ENCODE data around the gene CLPTM1L. TPM values are rescaled to one million over a fixed set of nuclear protein-coding genes. Genes with fewer than 3 reads are reported as not detected.

CLPTM1L gene
- total RNA-seq, 3 donors from 2014 or later: 86.6 to 101 (median 97.6) TPM

DNA sequence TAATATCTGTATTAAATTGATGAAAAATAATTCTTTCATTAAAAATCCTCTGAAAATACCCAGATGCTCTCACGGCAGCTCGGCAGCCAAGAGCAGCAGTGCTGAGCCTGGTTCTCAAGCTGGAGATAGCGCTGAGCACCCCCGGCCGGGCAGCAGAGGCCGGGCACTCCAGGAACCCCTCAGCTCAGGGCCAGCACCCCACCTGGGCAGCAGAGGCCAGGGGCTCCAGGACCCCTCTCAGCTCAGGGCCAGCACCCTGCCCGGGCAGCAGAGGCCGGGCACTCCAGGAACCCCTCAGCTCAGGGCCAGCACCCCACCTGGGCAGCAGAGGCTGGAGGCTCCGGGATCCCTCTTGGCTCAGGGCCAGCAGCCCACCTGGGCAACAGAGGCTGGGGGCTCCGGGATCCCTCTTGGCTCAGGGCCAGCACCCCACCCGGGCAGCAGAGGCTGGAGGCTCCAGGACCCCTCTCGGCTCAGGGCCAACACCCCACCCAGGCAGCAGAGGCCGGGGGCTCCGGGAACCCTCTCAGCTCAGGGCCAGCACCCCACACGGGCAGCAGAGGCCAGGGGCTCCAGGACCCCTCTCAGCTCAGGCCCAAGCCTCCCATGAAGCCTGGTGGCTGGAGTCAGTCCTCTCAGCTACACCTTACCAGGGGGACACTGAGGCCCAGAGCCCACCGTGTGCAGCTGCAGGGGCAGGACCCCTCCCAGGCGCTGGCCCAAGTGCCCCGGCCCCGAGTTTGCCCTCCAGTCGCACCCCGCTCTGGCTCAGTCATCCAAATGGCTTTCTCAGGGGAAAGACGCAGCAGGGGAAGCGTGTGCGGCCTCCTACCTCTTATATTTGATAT, 21.7 kb downstream of the CLPTM1L start:
- DNase-seq: peak in 1 of 3 donors; percentile 18
- TF ChIP-seq, protein P1, sequence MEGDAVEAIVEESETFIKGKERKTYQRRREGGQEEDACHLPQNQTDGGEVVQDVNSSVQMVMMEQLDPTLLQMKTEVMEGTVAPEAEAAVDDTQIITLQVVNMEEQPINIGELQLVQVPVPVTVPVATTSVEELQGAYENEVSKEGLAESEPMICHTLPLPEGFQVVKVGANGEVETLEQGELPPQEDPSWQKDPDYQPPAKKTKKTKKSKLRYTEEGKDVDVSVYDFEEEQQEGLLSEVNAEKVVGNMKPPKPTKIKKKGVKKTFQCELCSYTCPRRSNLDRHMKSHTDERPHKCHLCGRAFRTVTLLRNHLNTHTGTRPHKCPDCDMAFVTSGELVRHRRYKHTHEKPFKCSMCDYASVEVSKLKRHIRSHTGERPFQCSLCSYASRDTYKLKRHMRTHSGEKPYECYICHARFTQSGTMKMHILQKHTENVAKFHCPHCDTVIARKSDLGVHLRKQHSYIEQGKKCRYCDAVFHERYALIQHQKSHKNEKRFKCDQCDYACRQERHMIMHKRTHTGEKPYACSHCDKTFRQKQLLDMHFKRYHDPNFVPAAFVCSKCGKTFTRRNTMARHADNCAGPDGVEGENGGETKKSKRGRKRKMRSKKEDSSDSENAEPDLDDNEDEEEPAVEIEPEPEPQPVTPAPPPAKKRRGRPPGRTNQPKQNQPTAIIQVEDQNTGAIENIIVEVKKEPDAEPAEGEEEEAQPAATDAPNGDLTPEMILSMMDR (IDR thresholded peaks at IDR 0.05): no peak
- H3K36me3 ChIP-seq (ENCODE audit: low read depth): peaks cover 5% of the 10 kb centered on the region
- no peak overlapping the region for H3K4me3 ChIP-seq
- no peaks in the 10 kb centered on the region for H3K4me1 ChIP-seq (ENCODE audit: low read depth)
- no peaks in the 10 kb centered on the region for H3K9me3 ChIP-seq
- intact Hi-C loops (cut with DNase I, micrococcal nuclease): no loop called here
- ATAC-seq: no peak

DNA sequence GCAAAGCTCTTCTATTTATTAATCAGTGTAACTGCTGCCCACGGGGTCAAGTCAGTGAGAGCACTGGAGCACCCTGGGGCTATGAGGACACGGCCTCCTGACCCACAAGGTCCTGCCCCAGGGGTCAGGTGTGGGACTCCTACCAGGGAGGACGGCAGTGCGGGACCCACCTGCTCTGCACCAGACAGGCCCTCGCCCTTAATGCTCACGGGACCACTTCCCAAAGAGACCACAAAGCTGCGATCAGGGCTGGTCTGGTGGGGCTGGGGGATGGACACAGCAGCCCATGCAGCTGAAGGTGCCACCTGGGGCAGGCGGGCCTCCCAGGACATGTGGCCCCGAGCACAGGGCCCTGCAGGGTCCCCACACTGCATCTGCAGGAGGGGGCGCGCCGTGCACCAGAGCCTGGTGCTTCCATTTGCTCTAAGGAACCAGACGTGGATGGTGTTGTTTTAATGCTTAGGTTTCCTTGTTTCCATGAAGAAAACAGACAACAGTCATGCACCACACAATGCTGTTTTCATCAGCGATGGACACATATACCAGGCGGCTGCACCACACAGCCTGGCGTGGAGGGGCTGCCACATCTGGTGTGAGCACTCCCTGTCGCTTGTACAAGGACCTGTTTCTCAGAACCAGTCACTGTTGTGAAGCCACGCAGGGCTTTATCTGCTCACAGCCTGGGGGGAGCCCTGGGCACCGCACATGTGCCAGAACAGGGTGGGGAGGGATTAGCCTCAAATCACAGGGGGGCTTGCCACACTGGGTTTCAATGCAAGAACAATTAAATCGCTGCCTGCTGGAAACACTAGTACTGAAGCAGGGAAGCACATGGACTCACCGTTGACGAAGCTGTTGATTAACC, 22.6 kb downstream of the CLPTM1L start:
- peak in 1 of 3 donors; percentile 22 for DNase-seq
- intact Hi-C loops (cut with DNase I, micrococcal nuclease): no loop called here
- peaks cover 7% of the 10 kb centered on the region for H3K4me1 ChIP-seq (ENCODE audit: low read depth)

DNA sequence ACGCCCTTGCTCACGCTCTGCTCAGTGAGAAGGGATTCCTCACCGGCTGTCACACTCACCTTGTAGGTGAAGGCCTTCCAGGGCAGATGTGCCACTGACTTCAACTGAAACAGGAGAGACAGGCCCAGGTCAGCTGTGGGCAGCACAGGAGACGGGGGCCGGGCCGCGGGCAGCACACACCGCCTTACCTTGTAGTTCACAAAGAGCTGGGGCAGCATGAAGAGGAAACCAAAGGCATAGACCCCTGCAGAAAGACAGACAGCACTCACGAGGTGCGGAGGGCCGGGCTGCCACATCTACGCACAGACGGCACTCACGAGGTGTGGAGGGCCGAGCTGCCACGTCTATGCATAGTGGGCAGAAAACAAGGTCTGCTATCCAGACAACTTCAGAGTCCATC, 23.3 kb downstream of the CLPTM1L start:
- H3K4me3 ChIP-seq: no peak overlapping the region
- H3K9me3 ChIP-seq: no peaks in the 10 kb centered on the region
- TF ChIP-seq, protein P1 (IDR thresholded peaks at IDR 0.05): no peak
- H3K36me3 ChIP-seq (ENCODE audit: low read depth): peaks cover 5% of the 10 kb centered on the region
- peaks cover 10% of the 10 kb centered on the region for H3K4me1 ChIP-seq (ENCODE audit: low read depth)
- intact Hi-C loops (cut with DNase I, micrococcal nuclease): no loop called here
- no peak for ATAC-seq
- peak in 1 of 3 donors; percentile 21 for DNase-seq

More for the DNA sequence above, 22.6 kb downstream of the CLPTM1L start:
- peaks cover 5% of the 10 kb centered on the region for H3K36me3 ChIP-seq (ENCODE audit: low read depth)
- H3K9me3 ChIP-seq: no peaks in the 10 kb centered on the region
- TF ChIP-seq, protein P1 (IDR thresholded peaks at IDR 0.05): no peak
- H3K4me3 ChIP-seq: no peak overlapping the region
- ATAC-seq: no peak

DNA sequence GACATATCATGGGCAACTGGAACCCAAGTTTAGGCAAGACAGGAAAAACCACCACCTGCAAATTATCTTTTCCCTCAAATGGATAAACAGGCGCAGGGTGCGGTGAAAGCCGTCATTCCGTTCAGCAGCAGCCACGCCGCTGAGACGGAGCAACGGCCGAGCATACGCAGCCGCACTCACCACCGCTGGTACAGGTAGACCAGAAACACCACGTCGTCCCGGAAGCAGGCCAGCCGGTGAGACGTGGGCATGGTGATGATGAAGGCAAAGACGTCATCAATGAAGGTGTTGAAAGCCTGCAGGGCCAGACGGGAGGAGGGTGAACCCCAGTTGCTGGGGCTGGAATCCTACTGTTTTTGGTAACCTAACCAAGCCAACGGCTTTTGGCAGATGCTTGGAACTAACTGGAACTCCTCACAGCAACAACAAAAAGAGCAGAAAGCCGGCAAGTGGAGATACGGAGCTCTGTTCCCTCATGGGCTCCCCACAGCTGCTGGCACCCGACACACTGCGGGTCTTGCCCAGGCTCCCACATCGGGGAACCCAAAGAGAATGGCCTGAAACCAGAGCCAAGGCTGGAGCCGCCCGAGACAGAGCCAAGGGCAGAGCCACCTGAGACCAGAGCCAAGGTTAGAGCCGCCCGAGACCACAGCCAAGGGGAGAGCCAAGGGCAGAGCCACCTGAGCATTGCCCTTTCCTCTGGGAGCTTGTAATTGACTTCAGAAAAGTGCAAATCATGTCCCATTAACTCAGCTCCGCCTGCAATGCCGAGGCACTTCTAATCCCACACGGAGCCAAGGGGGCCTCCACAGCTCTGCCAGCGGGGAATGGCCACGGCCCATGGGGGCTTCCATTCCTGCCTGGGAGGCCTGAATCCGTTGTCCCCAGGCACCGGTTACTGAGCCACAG, 24.2 kb downstream of the CLPTM1L start:
- TF ChIP-seq, protein P1 (IDR thresholded peaks at IDR 0.05): no peak
- DNase-seq (peak in 1 of 3 donors; percentile 17), ATAC-seq (no peak)
- Histone ChIP-seq H3K4me1 (ENCODE audit: low read depth) (peaks cover 19% of the 10 kb centered on the region), H3K9me3 (no peaks in the 10 kb centered on the region), H3K4me3 (no peak overlapping the region), H3K36me3 (ENCODE audit: low read depth) (peaks cover 5% of the 10 kb centered on the region)
- intact Hi-C loops (cut with DNase I, micrococcal nuclease): no loop called here

Measured in mucosa of descending colon (tissue), 3 donors.